AG04450 (cell line): ENCODE measurements around the gene PRKCZ. TPM values are rescaled to one million over a fixed set of nuclear protein-coding genes. Genes with fewer than 3 reads are reported as not detected.

Experiments
- CTCF ChIA-PET: fragments of 300-600, 350-600 bp; formaldehyde crosslinking; extraction: SDS; loops from one replicate; lab custom pipeline; 2022; ENCODE audit warnings: antibody characterized with exemption, inconsistent platforms; lab: Charles Lee
- POLR2A ChIA-PET: fragments of 350-600 bp; formaldehyde crosslinking; extraction: SDS; loops from one replicate; lab custom pipeline; 2021; ENCODE audit warnings: antibody characterized with exemption, inconsistent platforms; lab: Yijun Ruan, JAX
- DNase-seq: peaks from one replicate; pipeline ENCODE4 v3.0.0-alpha.2; 2011; ENCODE audit warnings: low read depth, low spot score
- H3K27ac ChIP-seq: one replicate; pipeline ENCODE4 v1.5.1; 2012; ENCODE audit warnings: low read depth, low read length, control low read depth
- H3K27me3 ChIP-seq: one replicate; pipeline ENCODE4 v1.6.0; 2012; ENCODE audit warnings: low read length; ENCODE audit not compliant: control insufficient read depth, insufficient read depth
- H3K4me3 ChIP-seq: 2 replicates; pipeline ENCODE4 v1.5.1; 2011; ENCODE audit warnings: mild to moderate bottlenecking, low read depth, low read length, control low read depth
- H3K9me3 ChIP-seq: 2 replicates; pipeline ENCODE4 v1.5.1; 2012; ENCODE audit warnings: low read length; ENCODE audit not compliant: control insufficient read depth, insufficient read depth
- CTCF ChIP-seq: IDR thresholded peaks from 2 replicates; pipeline ENCODE4 v1.5.1; 2011; ENCODE audit warnings: low read depth, low read length, control low read depth, inconsistent platforms
- polyA plus RNA-seq: library from polyadenylated mRNA; depleted of rRNA; stranded (reverse); fragments of >200 nt; gene quantifications from 2 replicates; pipeline ENCODE4 v1.2.3, GENCODE V29; 2011

PRKCZ gene
- polyA plus RNA-seq, 1 experiment, result 3.0 TPM

DNA sequence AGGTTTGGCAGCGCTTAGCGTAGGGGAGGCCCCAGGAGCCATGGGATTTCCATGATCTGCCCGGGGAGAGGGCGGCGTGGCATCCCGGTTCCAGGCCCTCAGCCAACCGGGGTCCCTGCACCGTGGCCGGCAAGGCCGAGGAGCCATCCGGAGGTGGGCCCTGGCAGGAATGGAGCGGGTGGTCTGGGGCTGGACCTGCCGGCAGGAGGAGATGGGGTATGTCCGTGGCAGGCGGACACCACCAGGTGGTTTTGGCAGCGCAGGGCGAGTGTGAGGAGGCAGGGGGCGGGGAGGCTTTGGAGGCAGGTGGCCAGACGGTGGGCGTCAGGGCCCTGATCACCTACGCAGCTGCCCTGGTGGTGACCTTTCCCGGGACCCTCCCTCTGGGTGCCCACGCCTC lies 10.3 kb downstream of the PRKCZ start:
- H3K4me3 ChIP-seq, result no peak overlapping the region
- no peak for TF ChIP-seq CTCF
- ChIA-PET CTCF (no interaction called here), POLR2A (no interaction called here)
- peaks cover 6% of the 10 kb centered on the region; the same call in 1 of the 2 replicates for H3K9me3 ChIP-seq
- peaks cover 2% of the 10 kb centered on the region for H3K27me3 ChIP-seq
- DNase-seq, result no peak
- H3K27ac ChIP-seq, result no peak overlapping the region

DNA sequence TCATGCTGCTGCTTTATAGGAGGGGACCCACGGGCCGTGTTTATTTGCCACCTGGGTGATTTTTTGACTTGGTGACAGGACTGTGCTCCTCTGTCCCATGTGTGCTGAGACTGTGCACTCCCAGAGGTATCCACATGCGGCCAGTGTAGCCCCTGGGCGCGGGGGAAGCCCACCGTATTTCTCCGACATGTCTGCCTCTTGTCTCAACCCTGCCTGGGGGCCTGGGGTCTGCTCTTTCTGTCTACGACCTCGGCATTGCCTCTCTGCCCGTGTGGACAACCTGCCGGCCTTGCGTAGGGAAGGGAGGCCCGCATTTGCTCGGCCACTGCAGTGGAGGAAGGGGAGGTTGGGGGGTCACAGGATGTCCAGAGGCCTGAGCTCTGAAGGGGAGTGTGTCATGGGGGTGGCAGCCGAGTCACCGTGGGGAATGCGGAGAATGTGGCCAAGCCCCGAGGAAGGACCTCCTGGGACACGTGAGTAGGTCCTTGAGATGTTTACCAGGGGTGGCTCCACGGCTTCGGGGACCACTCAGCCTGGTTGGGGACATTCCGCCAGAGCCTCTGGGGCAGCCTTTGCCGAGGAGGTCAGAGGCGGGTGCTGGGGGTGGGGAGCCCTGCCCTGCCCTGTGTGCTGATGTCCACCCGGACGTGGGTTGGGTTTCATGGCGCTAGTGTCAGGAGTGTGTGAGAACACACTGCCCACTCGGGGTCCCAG lies 11.0 kb downstream of the PRKCZ start:
- DNase-seq, result no peak
- ChIA-PET POLR2A (no interaction called here), CTCF (no interaction called here)
- peaks cover 2% of the 10 kb centered on the region for H3K27me3 ChIP-seq
- no peak for TF ChIP-seq CTCF
- peaks cover 6% of the 10 kb centered on the region for H3K9me3 ChIP-seq
- H3K27ac ChIP-seq, result no peak overlapping the region
- no peak overlapping the region for H3K4me3 ChIP-seq

DNA sequence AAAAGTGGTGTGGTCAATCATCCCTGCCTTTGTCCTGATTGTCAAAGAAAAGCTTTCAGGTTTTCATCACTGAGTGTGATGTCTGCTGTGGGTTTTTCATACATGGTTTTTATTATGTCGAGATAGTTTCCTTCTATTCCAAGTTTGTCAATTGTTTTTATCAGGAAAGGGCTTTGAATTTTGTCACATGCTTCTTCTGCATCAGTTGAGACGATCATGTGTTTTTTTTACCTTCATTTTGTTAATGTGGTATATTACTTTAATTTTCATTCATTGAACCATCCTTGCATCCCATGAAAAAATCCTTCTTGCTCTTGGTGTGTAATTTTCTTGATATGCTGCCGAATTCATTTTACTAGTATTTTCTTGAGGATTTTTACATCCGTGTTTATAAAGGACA lies 15.5 kb downstream of the PRKCZ start:
- CTCF ChIA-PET, result no interaction called here
- POLR2A ChIA-PET, result no interaction called here
- TF ChIP-seq CTCF, result no peak

GRCh38 chr1:2067393-2067792 lies 17.2 kb downstream of the PRKCZ start:
- no peak for TF ChIP-seq CTCF

More for the DNA sequence above, 15.5 kb downstream of the PRKCZ start:
- no peak for DNase-seq
- Histone ChIP-seq H3K27me3 (peaks cover 5% of the 10 kb centered on the region), H3K27ac (no peak overlapping the region), H3K4me3 (no peak overlapping the region), H3K9me3 (peaks cover 5% of the 10 kb centered on the region)

GRCh38 chr1:2067981-2068380 lies 17.8 kb downstream of the PRKCZ start:
- CTCF ChIA-PET, result no interaction called here
- Histone ChIP-seq H3K9me3 (peaks cover 5% of the 10 kb centered on the region), H3K4me3 (no peak overlapping the region), H3K27me3 (peaks cover 13% of the 10 kb centered on the region), H3K27ac (no peak overlapping the region)
- POLR2A ChIA-PET, result no interaction called here
- no peak for DNase-seq
- TF ChIP-seq CTCF, result no peak

More at GRCh38 chr1:2067393-2067792, 17.2 kb downstream of the PRKCZ start:
- ChIA-PET CTCF (no interaction called here), POLR2A (no interaction called here)
- Histone ChIP-seq H3K27me3 (peaks cover 8% of the 10 kb centered on the region), H3K4me3 (no peak overlapping the region), H3K27ac (no peak overlapping the region), H3K9me3 (peaks cover 5% of the 10 kb centered on the region)
- no peak for DNase-seq
